K562 (cell line): ENCODE data around the gene CEACAM21. TPM values are rescaled to one million over a fixed set of nuclear protein-coding genes. Genes with fewer than 3 reads are reported as not detected.

Source experiments
- DEAF1 ChIP-seq: fragments of 450-650 bp; formaldehyde crosslinking; IDR thresholded peaks from 2 replicates; pipeline ENCODE4 v1.4.0; 2020; ENCODE audit warnings: mild to moderate bottlenecking, moderate library complexity
- GTF2F1 ChIP-seq: IDR thresholded peaks from 2 replicates; pipeline ENCODE4 v1.6.1; 2011; ENCODE audit warnings: low read depth, low read length, improper control_type of control experiment
- NR3C1 ChIP-seq: sonication (generic); formaldehyde crosslinking; IDR thresholded peaks from 2 replicates; pipeline ENCODE4 v1.8.1; 2022; ENCODE audit warnings: missing genetic modification reagents
- RAD21 ChIP-seq, 2 experiments: fragments of 250-450 bp in 1 of 2; fragments of 450-650 bp in 1 of 2; sonication (Bioruptor Pico) in 1 of 2; formaldehyde crosslinking in 1 of 2; IDR thresholded peaks in 1 of 2; conservative IDR thresholded peaks in 1 of 2; 2 replicates each; pipeline versions ENCODE4 v1.4.0 to v1.8.0; 2020 to 2022; ENCODE audit warnings: mild to moderate bottlenecking in 2 of 2, moderate library complexity in 1 of 2
- REST ChIP-seq, 2 experiments: fragments of 450-650 bp; formaldehyde crosslinking in 1 of 2; IDR thresholded peaks; 2 replicates each; pipeline versions ENCODE4 v1.4.0 to v1.6.1; 2014 to 2020; ENCODE audit warnings: mild to moderate bottlenecking in 2 of 2, borderline replicate concordance in 1 of 2, low read depth in 1 of 2
- SMC3 ChIP-seq: conservative IDR thresholded peaks from 2 replicates; pipeline ENCODE4 v1.6.1; 2011; ENCODE audit warnings: low read depth, low read length, improper control_type of control experiment; ENCODE audit not compliant: insufficient read depth
- SRF ChIP-seq, 2 experiments: fragments of 250-450, 450-650 bp in 1 of 2; sonication (Bioruptor Pico) in 1 of 2; sonication (generic) in 1 of 2; formaldehyde crosslinking; IDR thresholded peaks; 2 replicates each; pipeline versions ENCODE4 v1.5.0 to v1.5.1; 2020 to 2022; ENCODE audit warnings: mild to moderate bottlenecking in 1 of 2, missing genetic modification reagents in 1 of 2
- STAG1 ChIP-seq: sonication (generic); formaldehyde crosslinking; IDR thresholded peaks from 2 replicates; pipeline ENCODE4 v1.5.0; 2020; ENCODE audit warnings: missing genetic modification reagents, borderline replicate concordance
- THRB ChIP-seq: fragments of 450-650 bp; formaldehyde crosslinking; conservative IDR thresholded peaks from 2 replicates; pipeline ENCODE4 v1.4.0; 2022; ENCODE audit warnings: mild to moderate bottlenecking, missing genetic modification characterization
- polyA plus RNA-seq, 8 experiments: library from polyadenylated mRNA; depleted of rRNA in 4 of 8; stranded (reverse) in 5 of 8; unstranded in 3 of 8; fragments of >200 nt; fragmentation: Nextera tagmentation in 2 of 8; fragmentation: Illumina TruSeq in 1 of 8; extraction: Ambion mirVana in 2 of 8; extraction: Trizol in 1 of 8; gene quantifications; 2 replicates each; pipeline versions ENCODE4 v1.2.1 to v1.2.3, GENCODE V29; 2011 to 2014; ENCODE audit warnings: inconsistent platforms in 1 of 8, missing spikeins in 1 of 8
- total RNA-seq, 7 experiments: library from RNA; depleted of rRNA in 6 of 7; stranded (reverse); fragments of >200 nt in 6 of 7; fragmentation: Illumina TruSeq in 2 of 7; extraction: Trizol in 2 of 7; gene quantifications; 2 replicates each; pipeline versions ENCODE4 v1.2.1 to v1.2.3, GENCODE V29; 2011 to 2021; ENCODE audit warnings: low replicate concordance in 1 of 7

CEACAM21 gene
- total and polyA plus RNA-seq, 9 of the 15 experiments (the other 6 are each of a cell fraction or from before 2014, with no cell fraction given), result 0.06 to 0.40 (median 0.18) TPM; not detected in 1

GRCh38 chr19:41570639-41571112 lies 5.3 kb upstream of the CEACAM21 start (continued):
- TF ChIP-seq REST (IDR thresholded peaks at IDR 0.05; ENCODE audit: borderline replicate concordance) (peak; percentile 54; the same call in 1 of the 2 replicates), REST (CRISPR knock-in tag; IDR thresholded peaks at IDR 0.05; ENCODE audit: low read depth) (no peak), STAG1 (CRISPR knock-in tag) (peak; percentile 77; the same call in 1 of the 2 replicates), RAD21 (CRISPR knock-in tag; conservative IDR thresholded peaks at IDR 0.05 in 1 of 2, IDR thresholded peaks at IDR 0.05 in 1 of 2) (peak; percentile 75 to 86), SMC3 (peak; percentile 92), DEAF1 (CRISPR knock-in tag) (peak; percentile 70), GTF2F1 (no peak), THRB (0 out of 2 replicates have a peak, but pooled peaks have one; percentile 10), NR3C1 (CRISPR knock-in tag) (no peak), SRF (CRISPR knock-in tag; IDR thresholded peaks at IDR 0.05) (peak in 1 of 2 experiments; percentile 91; a peak in 1 of 4 replicates)
